Right ventricle myocardium inferior (tissue), 1 donor: ENCODE measurements around the gene ZSCAN1. TPM values are rescaled to one million over a fixed set of nuclear protein-coding genes. Genes with fewer than 3 reads are reported as not detected.
A peak's percentile ranks its signal among the peaks of the same experiment; 100 is the strongest.

Source experiments
- ATAC-seq: fragments of 200-7000 bp; cut with Tn5 transposase; one replicate; pipeline ENCODE4 v1.9.1; 2020; ENCODE audit warnings: mild to moderate bottlenecking, moderate library complexity
- DNase-seq: peaks from one replicate; pipeline ENCODE4 v3.0.0; 2021; ENCODE audit errors: missing footprints
- intact Hi-C: fragments of 100-400 bp; cut with DNase I; formaldehyde crosslinking; loops from one replicate; pipeline ENCODE4 v1.11.0; 2022
- total RNA-seq: library from RNA; stranded (reverse); fragmentation: NEBNext Ultra II Directional; extraction: Animal tissue kit (Norgen Biotek cat#: 25700); gene quantifications from one replicate; pipeline ENCODE4 v1.2.1, GENCODE V29; 2021
- donor health status: DM: no; HTN: yes; CAD: no; lungs with severe emphysema.

Gene ZSCAN1
- total RNA-seq, 1 donor from 2014 or later = not detected

GRCh38 chr19:58059671-58060078 lies 25.9 kb downstream of the ZSCAN1 start:
- intact Hi-C loops = loop anchor here (1.0 to 5.0 kb wide), 2 partner anchors 39 to 57 kb away; partner anchors contain the start of genes ZNF606 and ZSCAN18
- DNase-seq (no peak), ATAC-seq (peak; percentile 6)

GRCh38 chr19:58060231-58060630 lies 26.4 kb downstream of the ZSCAN1 start:
- intact Hi-C loops = no loop called here
- ATAC-seq (no peak), DNase-seq (no peak)

- ATAC-seq = no peak
- intact Hi-C loops = no loop called here
- no peak for DNase-seq
These were observed 29.9 kb downstream of the ZSCAN1 start for GRCh38 chr19:58063712-58064111.

GRCh38 chr19:58067240-58067912 lies 33.6 kb downstream of the ZSCAN1 start:
- intact Hi-C loops = no loop called here
- ATAC-seq (no peak), DNase-seq (no peak)

GRCh38 chr19:58079792-58080191 lies 46.0 kb downstream of the ZSCAN1 start:
- no peak for ATAC-seq
- DNase-seq = no peak
- intact Hi-C loops = no loop called here

GRCh38 chr19:58083021-58083420 lies 49.2 kb downstream of the ZSCAN1 start:
- intact Hi-C loops = no loop called here
- ATAC-seq = no peak

GRCh38 chr19:58084596-58085347 lies 50.9 kb downstream of the ZSCAN1 start:
- no peak for DNase-seq
- intact Hi-C loops = no loop called here
- no peak for ATAC-seq

More at GRCh38 chr19:58083021-58083420, 49.2 kb downstream of the ZSCAN1 start:
- DNase-seq = no peak

- intact Hi-C loops = no loop called here
- ATAC-seq (no peak), DNase-seq (no peak)
These were observed 51.6 kb downstream of the ZSCAN1 start for GRCh38 chr19:58085348-58085875.

GRCh38 chr19:58086825-58087710 lies 53.2 kb downstream of the ZSCAN1 start:
- DNase-seq = no peak

GRCh38 chr19:58088521-58089052 lies 54.8 kb downstream of the ZSCAN1 start:
- DNase-seq = no peak
- no peak for ATAC-seq
- intact Hi-C loops = no loop called here

More at GRCh38 chr19:58086825-58087710, 53.2 kb downstream of the ZSCAN1 start:
- intact Hi-C loops = no loop called here
- ATAC-seq = no peak

GRCh38 chr19:58089846-58090245 lies 56.0 kb downstream of the ZSCAN1 start:
- ATAC-seq = no peak
- intact Hi-C loops = no loop called here
- no peak for DNase-seq

GRCh38 chr19:58091251-58091995 lies 57.6 kb downstream of the ZSCAN1 start:
- no peak for DNase-seq
- ATAC-seq = no peak
- intact Hi-C loops = no loop called here

GRCh38 chr19:58093071-58093470 lies 59.2 kb downstream of the ZSCAN1 start:
- DNase-seq (no peak), ATAC-seq (no peak)
- intact Hi-C loops = no loop called here

- ATAC-seq = no peak
- intact Hi-C loops = no loop called here
- no peak for DNase-seq
These were observed 61.5 kb downstream of the ZSCAN1 start for GRCh38 chr19:58095328-58095727.

- intact Hi-C loops = loop anchor here (2.0 kb wide), 1 partner anchor 56 kb away; no protein-coding TSS in a partner anchor
- DNase-seq (no peak), ATAC-seq (no peak)
These were observed 63.1 kb downstream of the ZSCAN1 start for GRCh38 chr19:58096884-58097283.

GRCh38 chr19:58097349-58097748 lies 63.5 kb downstream of the ZSCAN1 start:
- intact Hi-C loops = loop anchor here (2.0 kb wide), 1 partner anchor 55 kb away; no protein-coding TSS in a partner anchor
- DNase-seq (no peak), ATAC-seq (no peak)

- intact Hi-C loops = loop anchor here (1.0 to 2.0 kb wide), 2 partner anchors 39 to 55 kb away; partner anchors contain the start of gene ZNF135
- DNase-seq = peak; percentile 99
- peak; percentile 99 for ATAC-seq
These were observed 64.2 kb downstream of the ZSCAN1 start, which contains the start of gene ZSCAN18 for GRCh38 chr19:58097781-58098681. ZSCAN18 (minus strand) TSS chr19:58098231; CDS start chr19:58090267, 7,964 bp downstream.
